ENCODE results near the gene ESPN.

Gene ESPN

GRCh38 chr1:6507037-6507428 is 82.5 kb downstream of the ESPN start (continued):
- TF ChIP-seq ELK4 (IDR thresholded peaks at IDR 0.05; ENCODE audit: borderline replicate concordance, low read depth, low read length) (no peak), ZNF629 (tag by site-specific recombination; IDR thresholded peaks at IDR 0.05) (no peak), WT1 (tag by site-specific recombination; IDR thresholded peaks at IDR 0.05) (no peak), SETDB1 (IDR thresholded peaks at IDR 0.05; ENCODE audit: insufficient read length, low read length) (no peak), IKZF3 (tag by site-specific recombination; IDR thresholded peaks at IDR 0.05) (no peak)

DNA sequence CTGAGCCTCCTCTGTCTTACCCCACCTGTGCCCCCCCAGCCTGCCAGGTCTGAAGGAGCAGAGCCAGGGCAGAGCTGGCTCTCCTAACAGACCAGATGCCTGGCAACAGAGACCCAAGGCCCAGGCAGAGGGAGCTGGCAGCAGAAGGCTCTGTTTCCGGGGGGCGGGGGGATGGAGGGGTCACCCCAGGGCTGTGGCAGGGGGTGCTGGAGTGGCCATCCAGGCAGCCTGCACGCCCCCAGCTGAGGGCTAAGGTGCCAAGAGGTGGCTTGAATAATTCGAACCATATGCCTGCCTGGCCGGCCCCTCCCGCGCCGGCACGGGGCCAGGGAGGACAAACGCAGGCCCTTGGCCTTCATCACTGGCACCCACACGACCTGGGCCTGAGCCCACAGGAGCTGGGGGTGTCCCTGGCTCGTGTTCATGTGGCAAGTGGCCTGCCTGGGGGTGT is 82.9 kb downstream of the ESPN start:
- TF ChIP-seq GLIS2 (tag by site-specific recombination; IDR thresholded peaks at IDR 0.05): peak; percentile 29; the same call in 1 of the 2 replicates
- TF ChIP-seq, protein P1, sequence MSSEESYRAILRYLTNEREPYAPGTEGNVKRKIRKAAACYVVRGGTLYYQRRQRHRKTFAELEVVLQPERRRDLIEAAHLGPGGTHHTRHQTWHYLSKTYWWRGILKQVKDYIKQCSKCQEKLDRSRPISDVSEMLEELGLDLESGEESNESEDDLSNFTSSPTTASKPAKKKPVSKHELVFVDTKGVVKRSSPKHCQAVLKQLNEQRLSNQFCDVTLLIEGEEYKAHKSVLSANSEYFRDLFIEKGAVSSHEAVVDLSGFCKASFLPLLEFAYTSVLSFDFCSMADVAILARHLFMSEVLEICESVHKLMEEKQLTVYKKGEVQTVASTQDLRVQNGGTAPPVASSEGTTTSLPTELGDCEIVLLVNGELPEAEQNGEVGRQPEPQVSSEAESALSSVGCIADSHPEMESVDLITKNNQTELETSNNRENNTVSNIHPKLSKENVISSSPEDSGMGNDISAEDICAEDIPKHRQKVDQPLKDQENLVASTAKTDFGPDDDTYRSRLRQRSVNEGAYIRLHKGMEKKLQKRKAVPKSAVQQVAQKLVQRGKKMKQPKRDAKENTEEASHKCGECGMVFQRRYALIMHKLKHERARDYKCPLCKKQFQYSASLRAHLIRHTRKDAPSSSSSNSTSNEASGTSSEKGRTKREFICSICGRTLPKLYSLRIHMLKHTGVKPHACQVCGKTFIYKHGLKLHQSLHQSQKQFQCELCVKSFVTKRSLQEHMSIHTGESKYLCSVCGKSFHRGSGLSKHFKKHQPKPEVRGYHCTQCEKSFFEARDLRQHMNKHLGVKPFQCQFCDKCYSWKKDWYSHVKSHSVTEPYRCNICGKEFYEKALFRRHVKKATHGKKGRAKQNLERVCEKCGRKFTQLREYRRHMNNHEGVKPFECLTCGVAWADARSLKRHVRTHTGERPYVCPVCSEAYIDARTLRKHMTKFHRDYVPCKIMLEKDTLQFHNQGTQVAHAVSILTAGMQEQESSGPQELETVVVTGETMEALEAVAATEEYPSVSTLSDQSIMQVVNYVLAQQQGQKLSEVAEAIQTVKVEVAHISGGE (tag by site-specific recombination; conservative IDR thresholded peaks at IDR 0.05; ENCODE audit: low read depth): no peak
- TF ChIP-seq GLIS1 (tag by site-specific recombination; IDR thresholded peaks at IDR 0.05): peak; percentile 72
- CTCF ChIA-PET: interaction anchor here (1.0 to 1.4 kb wide), 3 partner anchors 17 to 35 kb away, joined by 3 to 5 read pairs (median 5); no protein-coding TSS in a partner anchor
- POLR2A ChIA-PET: no interaction called here
- no peaks in the 10 kb centered on the region for H3K9me3 ChIP-seq (ENCODE audit: control insufficient read depth, insufficient read depth, low read depth, low read length)
- H3K27ac ChIP-seq (ENCODE audit: extremely low read depth, low read depth, low read length): no peak overlapping the region
- no peaks in the 10 kb centered on the region for H3K36me3 ChIP-seq (ENCODE audit: control insufficient read depth in 2 of 2, insufficient read depth in 1 of 2, low read length in 2 of 2)
- no peaks in the 10 kb centered on the region for H3K4me1 ChIP-seq (ENCODE audit: control insufficient read depth, insufficient read depth, low read length)
- H3K4me3 ChIP-seq (ENCODE audit: low read depth, low read length): no peak overlapping the region

DNA sequence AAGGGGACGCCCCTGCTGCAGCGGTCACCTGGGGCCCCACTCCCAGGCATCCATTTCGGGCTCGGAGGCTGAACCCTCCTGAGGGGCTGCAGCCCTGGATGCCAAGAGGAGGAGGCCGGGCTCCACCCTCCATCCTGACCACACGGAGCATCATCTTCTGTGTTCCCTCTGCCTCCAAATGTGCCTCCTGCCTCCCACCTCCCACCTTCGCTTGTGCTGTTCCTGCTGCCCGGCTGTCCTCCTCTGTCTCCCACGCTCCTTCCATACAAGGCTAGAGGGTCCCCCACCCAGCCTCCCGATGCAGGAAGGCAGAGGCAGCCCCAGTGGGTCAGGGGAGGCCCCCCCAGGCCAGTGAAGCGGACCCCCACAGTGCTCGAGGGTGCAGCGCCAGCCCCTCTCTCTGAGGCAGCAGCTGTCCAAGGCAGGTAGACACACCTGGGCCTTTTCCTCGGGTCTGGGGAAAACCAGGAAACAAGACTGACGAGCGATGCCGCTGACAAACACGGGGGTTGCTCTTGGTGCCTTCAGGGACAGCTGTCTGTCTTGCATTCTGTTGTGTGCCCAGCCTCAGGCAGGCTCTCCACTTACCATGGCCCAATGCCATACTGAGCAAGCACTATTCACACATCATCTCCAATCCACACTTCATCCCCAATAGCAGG is 83.7 kb downstream of the ESPN start:
- Histone ChIP-seq H3K9me3 (ENCODE audit: control insufficient read depth, insufficient read depth, low read depth, low read length) (no peaks in the 10 kb centered on the region), H3K4me3 (ENCODE audit: low read depth, low read length) (no peak overlapping the region), H3K4me1 (ENCODE audit: control insufficient read depth, insufficient read depth, low read length) (no peaks in the 10 kb centered on the region), H3K36me3 (ENCODE audit: control insufficient read depth in 2 of 2, insufficient read depth in 1 of 2, low read length in 2 of 2) (no peaks in the 10 kb centered on the region), H3K27ac (ENCODE audit: extremely low read depth, low read depth, low read length) (no peak overlapping the region)
- CTCF ChIA-PET: interaction anchor here (0.5 to 1.0 kb wide), 4 partner anchors 16 to 600 kb away, joined by 3 to 5 read pairs (median 3); partner anchors contain the start of gene NOL9
- POLR2A ChIA-PET: no interaction called here
- TF ChIP-seq GLI4 (tag by site-specific recombination; IDR thresholded peaks at IDR 0.05) (no peak), ZFHX2 (tag by site-specific recombination; conservative IDR thresholded peaks at IDR 0.05) (peak; percentile 43), GLIS2 (tag by site-specific recombination; IDR thresholded peaks at IDR 0.05) (peak; percentile 55), EGR2 (tag by site-specific recombination; IDR thresholded peaks at IDR 0.05; ENCODE audit: low read depth) (peak; percentile 59)

DNA sequence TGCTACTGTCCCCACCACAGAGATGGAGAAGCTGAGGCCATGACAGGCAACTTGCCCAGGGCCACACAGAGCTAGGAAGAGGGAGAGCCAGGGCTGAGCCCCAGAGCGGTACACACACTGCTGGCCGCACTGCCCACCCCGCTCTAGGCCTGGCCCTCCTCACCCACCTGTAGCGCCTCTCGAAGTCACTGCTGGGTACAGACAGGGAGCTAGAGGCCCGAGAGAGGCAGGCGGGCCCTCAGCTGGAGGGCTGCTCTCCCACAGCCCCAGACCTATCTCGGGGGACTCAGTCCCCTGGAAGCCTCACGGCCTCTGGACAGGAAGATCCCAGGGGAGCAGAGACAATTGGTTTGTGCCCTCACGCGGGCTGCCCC is 84.2 kb downstream of the ESPN start:
- H3K36me3 ChIP-seq (ENCODE audit: control insufficient read depth in 2 of 2, insufficient read depth in 1 of 2, low read length in 2 of 2): no peaks in the 10 kb centered on the region
- no peak overlapping the region for H3K4me3 ChIP-seq (ENCODE audit: low read depth, low read length)
- H3K9me3 ChIP-seq (ENCODE audit: control insufficient read depth, insufficient read depth, low read depth, low read length): no peaks in the 10 kb centered on the region
- no peaks in the 10 kb centered on the region for H3K4me1 ChIP-seq (ENCODE audit: control insufficient read depth, insufficient read depth, low read length)
- ChIA-PET CTCF (interaction anchor here (0.5 to 0.7 kb wide), 3 partner anchors 45 to 600 kb away, joined by 3 read pairs; partner anchors contain the start of gene NOL9), POLR2A (no interaction called here)
- no peak overlapping the region for H3K27ac ChIP-seq (ENCODE audit: extremely low read depth, low read depth, low read length)
- TF ChIP-seq GLIS1 (tag by site-specific recombination; IDR thresholded peaks at IDR 0.05) (peak; percentile 64), ZNF114 (tag by site-specific recombination; IDR thresholded peaks at IDR 0.05) (no peak), ZNF707 (tag by site-specific recombination; IDR thresholded peaks at IDR 0.05) (no peak), ZNF76 (tag by site-specific recombination; IDR thresholded peaks at IDR 0.05; ENCODE audit: borderline replicate concordance, low read depth) (no peak), ZNF837 (tag by site-specific recombination; IDR thresholded peaks at IDR 0.05) (no peak), ZNF2 (tag by site-specific recombination; IDR thresholded peaks at IDR 0.05) (no peak), ZNF704 (tag by site-specific recombination; IDR thresholded peaks at IDR 0.05) (no peak), AEBP2 (tag by site-specific recombination; IDR thresholded peaks at IDR 0.05; ENCODE audit: borderline replicate concordance) (no peak), KLF16 (tag by site-specific recombination; IDR thresholded peaks at IDR 0.05) (no peak), ZNF24 (tag by site-specific recombination; IDR thresholded peaks at IDR 0.05) (no peak), ZNF670 (tag by site-specific recombination; IDR thresholded peaks at IDR 0.05; ENCODE audit: low read depth) (no peak)
- TF ChIP-seq, protein P2, sequence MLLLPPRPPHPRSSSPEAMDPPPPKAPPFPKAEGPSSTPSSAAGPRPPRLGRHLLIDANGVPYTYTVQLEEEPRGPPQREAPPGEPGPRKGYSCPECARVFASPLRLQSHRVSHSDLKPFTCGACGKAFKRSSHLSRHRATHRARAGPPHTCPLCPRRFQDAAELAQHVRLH (tag by site-specific recombination; IDR thresholded peaks at IDR 0.05): no peak
